Panc1 (cell line): ENCODE results near the gene MVD. TPM values are rescaled to one million over a fixed set of nuclear protein-coding genes. Genes with fewer than 3 reads are reported as not detected.

ENCODE experiments used
- ATAC-seq: fragments of 200-7000 bp; cut with Tn5 transposase; 2 replicates; pipeline ENCODE4 v1.9.1; 2020; ENCODE audit warnings: mild to moderate bottlenecking, moderate library complexity
- BruUV-seq: library from RNA; stranded (reverse); fragments of 400-500 nt; replicated peaks from 2 replicates; lab custom pipeline; 2021; lab: Mats Ljungman, UMichigan
- CTCF ChIA-PET: fragments of 300-600 bp; sonication (Branson Sonifier 250); formaldehyde crosslinking; loops from one replicate; lab custom pipeline; 2022; ENCODE audit warnings: antibody characterized with exemption; lab: Charles Lee
- POLR2A ChIA-PET: fragments of 300-600 bp; sonication (Branson Sonifier 250); formaldehyde crosslinking; loops from one replicate; lab custom pipeline; 2022; ENCODE audit warnings: antibody characterized with exemption; lab: Charles Lee
- DNase-seq: peaks from one replicate; pipeline ENCODE4 v3.0.0-alpha.2; 2010; ENCODE audit warnings: low read depth, low spot score
- H3K27ac ChIP-seq: 2 replicates; pipeline ENCODE4 v1.5.1; 2011; ENCODE audit warnings: mild to moderate bottlenecking, low read length, inconsistent platforms
- H3K27me3 ChIP-seq: fragments of 200-500 bp; sonication (Bioruptor generic); 2 replicates; pipeline ENCODE4 v1.6.0; 2014; ENCODE audit warnings: low read length, inconsistent platforms; ENCODE audit not compliant: control insufficient read depth, insufficient read depth
- H3K36me3 ChIP-seq: fragments of 200-500 bp; sonication (Bioruptor generic); 2 replicates; pipeline ENCODE4 v1.5.1; 2014; ENCODE audit warnings: inconsistent platforms, mild to moderate bottlenecking, low read length, moderate library complexity; ENCODE audit not compliant: control insufficient read depth, insufficient read depth
- H3K4me1 ChIP-seq: 2 replicates; pipeline ENCODE4 v1.5.1; 2011; ENCODE audit warnings: inconsistent platforms, mild to moderate bottlenecking, low read length, moderate library complexity; ENCODE audit not compliant: control insufficient read depth, insufficient read depth
- H3K4me3 ChIP-seq, 2 experiments: 2 replicates each; pipeline ENCODE4 v1.5.1; 2011 to 2012; ENCODE audit warnings: low read depth in 2 of 2, low read length in 2 of 2, mild to moderate bottlenecking in 2 of 2, inconsistent platforms in 1 of 2, moderate library complexity in 1 of 2
- H3K9me3 ChIP-seq: fragments of 200-500 bp; sonication (Bioruptor generic); 2 replicates; pipeline ENCODE4 v1.5.1; 2014; ENCODE audit warnings: low read depth, mild to moderate bottlenecking, inconsistent platforms, low read length, moderate library complexity; ENCODE audit not compliant: control insufficient read depth, insufficient read depth
- CTCF ChIP-seq: fragments of 450-650 bp; IDR thresholded peaks from 2 replicates; pipeline ENCODE4 v1.5.1; 2017; ENCODE audit warnings: mild to moderate bottlenecking
- POLR2AphosphoS5 ChIP-seq: IDR thresholded peaks from 2 replicates; pipeline ENCODE4 v1.6.1; 2012; ENCODE audit warnings: mild to moderate bottlenecking, low read depth, low read length, moderate library complexity
- REST ChIP-seq, 2 experiments: IDR thresholded peaks; 2 replicates each; pipeline ENCODE4 v1.6.1; 2011 to 2012; ENCODE audit warnings: low read depth in 2 of 2, control low read depth in 1 of 2, low read length in 1 of 2, mild to moderate bottlenecking in 1 of 2, moderate library complexity in 1 of 2; ENCODE audit not compliant: insufficient read depth in 1 of 2
- SIN3A ChIP-seq: IDR thresholded peaks from 2 replicates; pipeline ENCODE4 v1.6.1; 2012; ENCODE audit warnings: low read depth, mild to moderate bottlenecking, low read length, moderate library complexity, borderline replicate concordance; ENCODE audit not compliant: insufficient read depth
- TCF7L2 ChIP-seq: IDR thresholded peaks from 2 replicates; pipeline ENCODE4 v1.6.1; 2011; ENCODE audit warnings: mild to moderate bottlenecking, low read depth, low read length, inconsistent platforms
- in situ Hi-C: cut with HindIII; loops from 2 replicates; pipeline ENCODE4 v1.10.0; 2016; ENCODE audit warnings: low sequenced_read_pairs, low pct_unique_long_range_greater_than_20kb
- intact Hi-C: fragments of 100-400 bp; cut with micrococcal nuclease; formaldehyde crosslinking; loops from one replicate; pipeline ENCODE4 v1.10.0; 2022; ENCODE audit not compliant: unreplicated experiment
- total RNA-seq: library from RNA; stranded (reverse); gene quantifications from one replicate; pipeline ENCODE4 v1.2.1, GENCODE V29; 2021; ENCODE audit not compliant: unreplicated experiment

Gene MVD
- total RNA-seq, 1 experiment from 2014 or later: 96.8 TPM

GRCh38 chr16:88617268-88618031 is 45.4 kb downstream of the MVD start:
- ATAC-seq (no peak), DNase-seq (no peak)
- Histone ChIP-seq H3K9me3 (no peaks in the 10 kb centered on the region), H3K36me3 (no peaks in the 10 kb centered on the region; the same call in 1 of the 2 replicates), H3K27ac (no peak overlapping the region), H3K4me1 (no peaks in the 10 kb centered on the region), H3K4me3 (no peak overlapping the region), H3K27me3 (no peaks in the 10 kb centered on the region)
- ChIA-PET CTCF (no interaction called here), POLR2A (no interaction called here)
- intact Hi-C loops: no loop called here
- TF ChIP-seq CTCF (no peak), SIN3A (no peak), REST (IDR thresholded peaks at IDR 0.05; ENCODE audit: insufficient read depth in 1 of 2, low read depth in 2 of 2, low read length in 1 of 2) (no peak), POLR2AphosphoS5 (no peak), TCF7L2 (no peak)
- no TSS peak for BruUV-seq
- in situ Hi-C loops: no loop called here

- POLR2A ChIA-PET: no interaction called here
- H3K27me3 ChIP-seq: no peaks in the 10 kb centered on the region
- ATAC-seq (no peak), DNase-seq (no peak)
- no peak overlapping the region for H3K4me3 ChIP-seq
- intact Hi-C loops (no loop called here), in situ Hi-C loops (no loop called here)
- no peaks in the 10 kb centered on the region for H3K9me3 ChIP-seq
- no peak overlapping the region for H3K27ac ChIP-seq
- BruUV-seq: no TSS peak
- no peak for TF ChIP-seq SIN3A
- no peak for TF ChIP-seq REST (IDR thresholded peaks at IDR 0.05; ENCODE audit: insufficient read depth in 1 of 2, low read depth in 2 of 2, low read length in 1 of 2)
- no peak for TF ChIP-seq CTCF
- TF ChIP-seq POLR2AphosphoS5: no peak
- TF ChIP-seq TCF7L2: no peak
- no peaks in the 10 kb centered on the region for H3K4me1 ChIP-seq
- H3K36me3 ChIP-seq: no peaks in the 10 kb centered on the region; the same call in 1 of the 2 replicates
- CTCF ChIA-PET: no interaction called here
These were observed 46.2 kb downstream of the MVD start for GRCh38 chr16:88616736-88617135.
